ENCODE measurements around the gene ARID5A. TPM values are rescaled to one million over a fixed set of nuclear protein-coding genes. Genes with fewer than 3 reads are reported as not detected.

Gene ARID5A
- total RNA-seq, 2 experiments from 2014 or later = 326 to 342 TPM

- no peaks in the 10 kb centered on the region for H3K36me3 Mint-ChIP-seq (ENCODE audit: low read depth)
- DNase-seq (no peak), ATAC-seq (ENCODE audit: poor library complexity) (no peak)
- no peaks in the 10 kb centered on the region for H3K9me3 ChIP-seq (ENCODE audit: control insufficient read depth in 1 of 2, insufficient read depth in 1 of 2, low read length in 2 of 2)
- ChIA-PET POLR2A (interaction anchor here (1.0 kb wide), 1 partner anchor 36 kb away, joined by 3 read pairs; no protein-coding TSS in a partner anchor), CTCF (no interaction called here)
- peaks cover 5 to 11% of the 10 kb centered on the region in 2 experiments for H3K27me3 ChIP-seq (ENCODE audit: control insufficient read depth in 1 of 2, insufficient read depth in 2 of 2, low read length in 2 of 2)
- H3K9me3 Mint-ChIP-seq = no peaks in the 10 kb centered on the region
- H3K27ac Mint-ChIP-seq = no peak within 1 kb of the TSS
- H3K27me3 Mint-ChIP-seq = peaks cover 16% of the 10 kb centered on the region
- H3K27ac ChIP-seq (ENCODE audit: low read depth in 1 of 2, low read length in 2 of 2) = no peak within 1 kb of the TSS
- no peak within 1 kb of the TSS for H3K4me3 Mint-ChIP-seq
- intact Hi-C loops (cut with DNase I, micrococcal nuclease) = loop anchor here in 1 of 2 experiments (5.0 to 10.0 kb wide), 4 partner anchors 33 to 481 kb away; partner anchors contain the start of gene STARD7
- H3K4me1 Mint-ChIP-seq (ENCODE audit: low read depth) = peaks cover 31% of the 10 kb centered on the region
- H3K36me3 ChIP-seq (ENCODE audit: insufficient read depth, low read length) = no peaks in the 10 kb centered on the region
- TF ChIP-seq CTCF (IDR thresholded peaks at IDR 0.05) = no peak
- H3K4me1 ChIP-seq (ENCODE audit: insufficient read depth, low read length) = peaks cover 37% of the 10 kb centered on the region
- no peak within 1 kb of the TSS for H3K4me3 ChIP-seq (ENCODE audit: low read length)
Measured at GRCh38 chr2:96505231-96505889, 31.2 kb upstream of the ARID5A start, which contains the start of gene NEURL3. Gene NEURL3 (minus strand): TSS chr2:96505357. CDS start chr2:96505286, 71 bp downstream.

DNA sequence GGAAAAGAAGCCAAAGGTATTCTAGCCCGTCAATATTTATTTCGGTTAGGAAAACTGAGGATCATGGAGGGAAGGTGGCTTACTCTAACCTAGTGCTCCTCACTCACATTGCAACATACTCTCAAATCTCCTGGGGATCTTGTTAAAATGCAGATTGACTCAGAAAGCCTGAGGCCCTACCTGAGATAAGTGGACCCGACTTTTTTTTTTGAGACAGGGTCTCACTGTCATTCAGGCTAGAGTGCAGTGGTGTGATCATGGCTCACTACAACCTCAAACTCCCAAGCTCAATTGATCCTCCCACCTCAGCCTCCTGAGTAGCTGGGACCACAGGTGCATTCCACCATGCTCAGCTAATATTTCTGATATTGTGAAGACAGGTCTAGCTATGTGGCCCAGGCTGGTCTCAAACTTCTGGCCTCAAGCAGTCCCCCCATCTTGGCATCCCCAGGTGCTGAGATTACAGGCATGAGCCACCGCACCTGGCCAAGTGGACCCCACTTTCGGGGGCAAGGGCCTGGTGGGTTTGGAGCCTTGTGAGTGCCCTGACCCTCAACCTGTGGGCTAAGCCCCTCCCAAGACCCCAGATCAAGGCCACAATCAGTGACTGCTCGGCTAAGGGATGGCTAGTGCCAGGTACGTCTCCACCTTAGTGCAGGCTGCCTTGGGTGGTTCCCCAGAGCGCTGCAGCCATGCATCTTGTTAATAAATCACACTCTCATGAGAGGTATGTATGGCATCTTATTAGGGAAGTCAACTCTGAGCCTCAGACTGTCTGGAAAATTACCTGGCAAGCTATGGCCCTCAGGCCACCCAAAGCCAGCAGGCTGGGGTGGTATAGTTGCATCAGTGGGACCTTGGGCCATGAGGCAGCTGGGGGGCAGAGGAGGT, 30.3 kb upstream of the ARID5A start:
- no peak overlapping the region for H3K4me3 ChIP-seq (ENCODE audit: low read length)
- no peak for TF ChIP-seq CTCF (IDR thresholded peaks at IDR 0.05)
- Mint-ChIP-seq H3K27me3 (peaks cover 21% of the 10 kb centered on the region), H3K4me3 (no peak overlapping the region), H3K36me3 (ENCODE audit: low read depth) (no peaks in the 10 kb centered on the region), H3K4me1 (ENCODE audit: low read depth) (peaks cover 27% of the 10 kb centered on the region), H3K9me3 (no peaks in the 10 kb centered on the region), H3K27ac (no peak overlapping the region)
- ATAC-seq (ENCODE audit: poor library complexity) = no peak
- intact Hi-C loops (cut with DNase I, micrococcal nuclease) = loop anchor here in 1 of 2 experiments (5.0 to 10.0 kb wide), 4 partner anchors 34 to 481 kb away; partner anchors contain the start of gene STARD7
- CTCF ChIA-PET = no interaction called here
- no peak overlapping the region for H3K27ac ChIP-seq (ENCODE audit: low read depth in 1 of 2, low read length in 2 of 2)
- peaks cover 5 to 11% of the 10 kb centered on the region in 2 experiments for H3K27me3 ChIP-seq (ENCODE audit: control insufficient read depth in 1 of 2, insufficient read depth in 2 of 2, low read length in 2 of 2)
- no peaks in the 10 kb centered on the region for H3K9me3 ChIP-seq (ENCODE audit: control insufficient read depth in 1 of 2, insufficient read depth in 1 of 2, low read length in 2 of 2)
- H3K4me1 ChIP-seq (ENCODE audit: insufficient read depth, low read length) = peaks cover 36% of the 10 kb centered on the region
- POLR2A ChIA-PET = interaction anchor here (1.2 kb wide), 1 partner anchor 32 kb away, joined by 3 read pairs; no protein-coding TSS in a partner anchor
- H3K36me3 ChIP-seq (ENCODE audit: insufficient read depth, low read length) = no peaks in the 10 kb centered on the region
- no peak for DNase-seq

DNA sequence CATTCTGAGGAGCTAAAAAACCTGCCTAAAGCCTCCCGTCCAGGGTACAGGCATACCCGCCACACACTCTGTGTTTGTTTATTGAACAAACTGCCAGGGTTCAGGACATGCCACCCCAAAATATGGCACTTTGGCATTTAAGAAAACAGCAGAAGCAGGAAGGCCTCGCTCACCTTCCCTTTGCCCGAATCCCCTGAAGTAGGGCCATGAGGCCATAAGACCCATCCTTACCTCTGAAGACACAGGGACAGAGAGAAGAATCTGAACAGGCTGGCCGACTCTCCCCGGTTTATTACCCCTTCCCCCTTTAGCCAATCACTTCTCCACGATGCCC, 29.7 kb upstream of the ARID5A start:
- peaks cover 30% of the 10 kb centered on the region for H3K4me1 ChIP-seq (ENCODE audit: insufficient read depth, low read length)
- Mint-ChIP-seq H3K9me3 (no peaks in the 10 kb centered on the region), H3K27ac (no peak overlapping the region), H3K4me3 (no peak overlapping the region), H3K36me3 (ENCODE audit: low read depth) (no peaks in the 10 kb centered on the region), H3K4me1 (ENCODE audit: low read depth) (peaks cover 21% of the 10 kb centered on the region), H3K27me3 (peaks cover 22% of the 10 kb centered on the region)
- DNase-seq (no peak), ATAC-seq (ENCODE audit: poor library complexity) (no peak)
- CTCF ChIA-PET = interaction anchor here (1.7 kb wide), 1 partner anchor 99 kb away, joined by 11 read pairs; no protein-coding TSS in a partner anchor
- no peaks in the 10 kb centered on the region for H3K9me3 ChIP-seq (ENCODE audit: control insufficient read depth in 1 of 2, insufficient read depth in 1 of 2, low read length in 2 of 2)
- H3K27ac ChIP-seq (ENCODE audit: low read depth in 1 of 2, low read length in 2 of 2) = no peak overlapping the region
- H3K4me3 ChIP-seq (ENCODE audit: low read length) = no peak overlapping the region
- no peak for TF ChIP-seq CTCF (IDR thresholded peaks at IDR 0.05)
- intact Hi-C loops (cut with DNase I, micrococcal nuclease) = loop anchor here in 1 of 2 experiments (5.0 to 10.0 kb wide), 4 partner anchors 35 to 482 kb away; partner anchors contain the start of gene STARD7
- peaks cover 5 to 11% of the 10 kb centered on the region in 2 experiments for H3K27me3 ChIP-seq (ENCODE audit: control insufficient read depth in 1 of 2, insufficient read depth in 2 of 2, low read length in 2 of 2)
- POLR2A ChIA-PET = interaction anchor here (1.2 to 2.8 kb wide), 2 partner anchors 32 to 100 kb away, joined by 3 to 19 read pairs; no protein-coding TSS in a partner anchor
- no peaks in the 10 kb centered on the region for H3K36me3 ChIP-seq (ENCODE audit: insufficient read depth, low read length)

All from CD4-positive, alpha-beta T cell (primary cell).